Right cardiac atrium (tissue), 5 donors: ENCODE data around the gene TPSAB1. TPM values are rescaled to one million over a fixed set of nuclear protein-coding genes. Genes with fewer than 3 reads are reported as not detected.
"Not testable (repeated sequence)": the region's sequence is repeated elsewhere in the genome, so short reads cannot be mapped to it uniquely, and the experiment has no call there.

Source experiments
- ATAC-seq, 2 donors: fragments of 200-7000 bp; cut with Tn5 transposase; one replicate each; pipeline versions ENCODE4 v1.8.0 to v1.9.1; 2020; ENCODE audit warnings: moderate library complexity in 2 of 2, mild to moderate bottlenecking in 1 of 2
- DNase-seq, 3 donors: peaks; one replicate each; pipeline ENCODE4 v3.0.0-alpha.2; 2020
- H3K27ac ChIP-seq: one replicate; pipeline ENCODE4 v1.5.1; 2013; ENCODE audit warnings: mild to moderate bottlenecking, low read length, control low read depth, moderate library complexity
- H3K27me3 ChIP-seq: one replicate; pipeline ENCODE4 v1.6.1; 2013; ENCODE audit not compliant: control insufficient read depth, insufficient read depth
- H3K4me1 ChIP-seq: one replicate; pipeline ENCODE4 v1.6.1; 2013; ENCODE audit warnings: low read length; ENCODE audit not compliant: control insufficient read depth, insufficient read depth
- H3K4me3 ChIP-seq: one replicate; pipeline ENCODE4 v1.5.1; 2013; ENCODE audit warnings: low read length, control low read depth
- H3K9me3 ChIP-seq: one replicate; pipeline ENCODE4 v1.6.1; 2013; ENCODE audit warnings: low read length; ENCODE audit not compliant: control insufficient read depth
- WGBS: extraction: QIAGEN DNeasy Blood & Tissue Kit; methylation state at CpG from one replicate; pipeline ENCODE4 v1.1.7; 2013; 5-methylcytosine and 5-hydroxymethylcytosine counted together
- intact Hi-C, 4 donors: fragments of 100-400 bp; cut with DNase I; formaldehyde crosslinking; loops; one replicate each; pipeline versions ENCODE4 v1.11.0 to v1.14.0; 2022 to 2023
- polyA plus RNA-seq: library from polyadenylated mRNA; stranded (reverse); fragments of 200-250 nt; gene quantifications from one replicate; pipeline ENCODE4 v1.2.3, GENCODE V29; 2013
- total RNA-seq, 4 donors: library from RNA; stranded (reverse); fragmentation: NEBNext Ultra II Directional; extraction: Animal tissue kit (Norgen Biotek cat#: 25700); gene quantifications; one replicate each; pipeline ENCODE4 v1.2.1, GENCODE V29; 2021
- donor health status: healthy with polysubstance abuse.
- donor health status: DM: no; HTN: yes; CAD: no.
- donor health status: DM: no; HTN: no; CAD: no.
- donor health status: DM: no; HTN: yes; CAD: no; lungs with severe emphysema.
- donor health status: DM: yes; HTN: yes; CAD: no.

Gene TPSAB1
- total and polyA plus RNA-seq, 5 donors = 1.2 to 8.3 (median 4.5) TPM

DNA sequence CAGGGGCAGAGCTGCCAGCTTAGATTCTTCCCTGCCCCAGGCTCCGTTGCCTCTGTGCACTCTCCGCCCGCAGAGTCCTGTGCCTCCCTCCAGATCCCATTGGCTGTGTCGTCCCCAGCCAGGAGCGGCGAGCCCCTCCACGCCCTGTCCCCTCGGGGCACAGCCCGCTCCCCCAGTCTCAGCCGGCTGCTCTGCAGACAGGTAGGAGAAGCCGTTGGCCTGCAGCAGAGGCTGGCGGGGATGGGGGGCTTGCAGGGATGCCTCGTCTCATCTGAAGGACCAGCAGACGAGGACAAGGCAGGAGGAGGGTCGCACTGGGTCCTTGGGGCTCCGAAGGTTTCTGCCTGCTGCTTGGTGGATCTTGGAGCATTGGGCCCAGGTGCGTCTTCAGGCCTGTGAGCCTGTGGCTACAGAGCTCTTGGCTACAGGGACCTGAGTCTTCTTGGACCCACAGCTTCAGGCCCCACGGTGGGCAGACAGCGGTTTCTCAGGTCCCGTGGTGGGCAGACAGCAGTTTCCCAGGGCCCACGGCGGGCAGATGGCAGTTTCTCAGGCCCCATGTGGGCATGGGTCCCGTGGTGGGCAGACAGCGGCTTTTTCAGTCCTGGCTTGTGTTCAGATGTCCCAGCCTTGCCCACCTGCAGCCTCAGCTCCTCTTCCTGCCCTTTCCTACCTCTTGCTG is 21.4 kb upstream of the TPSAB1 start:
- DNase-seq (no peak), ATAC-seq (no peak)
- Histone ChIP-seq H3K9me3 (no peaks in the 10 kb centered on the region), H3K4me1 (no peaks in the 10 kb centered on the region), H3K27me3 (no peaks in the 10 kb centered on the region), H3K4me3 (no peak overlapping the region), H3K27ac (no peak overlapping the region)
- intact Hi-C loops = no loop called here
- WGBS = 82% methylated on average over 24 of the region's 24 CpGs

DNA sequence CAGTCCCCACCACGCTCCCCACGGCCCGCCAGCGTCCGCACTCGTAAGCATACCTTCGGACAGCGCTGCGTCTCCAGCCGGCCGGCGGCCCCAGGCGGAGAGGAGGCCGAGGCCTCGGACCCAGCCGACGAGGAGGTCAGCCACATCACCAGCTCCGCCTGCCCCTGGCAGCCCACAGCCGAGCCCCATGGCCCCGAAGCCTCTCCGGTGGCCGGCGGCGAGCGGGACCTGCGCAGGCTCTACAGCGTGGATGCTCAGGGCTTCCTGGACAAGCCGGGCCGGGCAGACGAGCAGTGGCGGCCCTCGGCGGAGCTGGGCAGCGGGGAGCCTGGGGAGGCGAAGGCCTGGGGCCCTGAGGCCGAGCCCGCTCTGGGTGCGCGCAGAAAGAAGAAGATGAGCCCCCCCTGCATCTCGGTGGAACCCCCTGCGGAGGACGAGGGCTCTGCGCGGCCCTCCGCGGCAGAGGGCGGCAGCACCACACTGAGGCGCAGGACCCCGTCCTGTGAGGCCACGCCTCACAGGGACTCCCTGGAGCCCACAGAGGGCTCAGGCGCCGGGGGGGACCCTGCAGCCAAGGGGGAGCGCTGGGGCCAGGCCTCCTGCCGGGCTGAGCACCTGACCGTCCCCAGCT is 20.3 kb upstream of the TPSAB1 start:
- 93% methylated on average over 55 of the region's 55 CpGs for WGBS
- ATAC-seq (no peak), DNase-seq (no peak)
- Histone ChIP-seq H3K27me3 (no peaks in the 10 kb centered on the region), H3K9me3 (no peaks in the 10 kb centered on the region), H3K4me1 (no peaks in the 10 kb centered on the region), H3K27ac (no peak overlapping the region), H3K4me3 (no peak overlapping the region)
- intact Hi-C loops = no loop called here

DNA sequence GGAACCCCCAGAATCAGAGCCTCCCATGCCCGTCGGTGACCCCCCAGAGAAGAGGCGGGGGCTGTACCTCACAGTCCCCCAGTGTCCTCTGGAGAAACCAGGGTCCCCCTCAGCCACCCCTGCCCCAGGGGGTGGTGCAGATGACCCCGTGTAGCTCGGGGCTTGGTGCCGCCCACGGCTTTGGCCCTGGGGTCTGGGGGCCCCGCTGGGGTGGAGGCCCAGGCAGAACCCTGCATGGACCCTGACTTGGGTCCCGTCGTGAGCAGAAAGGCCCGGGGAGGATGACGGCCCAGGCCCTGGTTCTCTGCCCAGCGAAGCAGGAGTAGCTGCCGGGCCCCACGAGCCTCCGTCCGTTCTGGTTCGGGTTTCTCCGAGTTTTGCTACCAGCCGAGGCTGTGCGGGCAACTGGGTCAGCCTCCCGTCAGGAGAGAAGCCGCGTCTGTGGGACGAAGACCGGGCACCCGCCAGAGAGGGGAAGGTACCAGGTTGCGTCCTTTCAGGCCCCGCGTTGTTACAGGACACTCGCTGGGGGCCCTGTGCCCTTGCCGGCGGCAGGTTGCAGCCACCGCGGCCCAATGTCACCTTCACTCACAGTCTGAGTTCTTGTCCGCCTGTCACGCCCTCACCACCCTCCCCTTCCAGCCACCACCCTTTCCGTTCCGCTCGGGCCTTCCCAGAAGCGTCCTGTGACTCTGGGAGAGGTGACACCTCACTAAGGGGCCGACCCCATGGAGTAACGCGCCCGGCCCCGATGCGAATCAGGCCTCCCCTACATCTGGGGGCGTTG is 19.5 kb upstream of the TPSAB1 start:
- ATAC-seq = no peak
- 85% methylated on average over 48 of the region's 48 CpGs for WGBS
- Histone ChIP-seq H3K4me1 (no peaks in the 10 kb centered on the region), H3K9me3 (no peaks in the 10 kb centered on the region), H3K27ac (no peak overlapping the region), H3K4me3 (no peak overlapping the region), H3K27me3 (no peaks in the 10 kb centered on the region)
- intact Hi-C loops = no loop called here
- DNase-seq = no peak

DNA sequence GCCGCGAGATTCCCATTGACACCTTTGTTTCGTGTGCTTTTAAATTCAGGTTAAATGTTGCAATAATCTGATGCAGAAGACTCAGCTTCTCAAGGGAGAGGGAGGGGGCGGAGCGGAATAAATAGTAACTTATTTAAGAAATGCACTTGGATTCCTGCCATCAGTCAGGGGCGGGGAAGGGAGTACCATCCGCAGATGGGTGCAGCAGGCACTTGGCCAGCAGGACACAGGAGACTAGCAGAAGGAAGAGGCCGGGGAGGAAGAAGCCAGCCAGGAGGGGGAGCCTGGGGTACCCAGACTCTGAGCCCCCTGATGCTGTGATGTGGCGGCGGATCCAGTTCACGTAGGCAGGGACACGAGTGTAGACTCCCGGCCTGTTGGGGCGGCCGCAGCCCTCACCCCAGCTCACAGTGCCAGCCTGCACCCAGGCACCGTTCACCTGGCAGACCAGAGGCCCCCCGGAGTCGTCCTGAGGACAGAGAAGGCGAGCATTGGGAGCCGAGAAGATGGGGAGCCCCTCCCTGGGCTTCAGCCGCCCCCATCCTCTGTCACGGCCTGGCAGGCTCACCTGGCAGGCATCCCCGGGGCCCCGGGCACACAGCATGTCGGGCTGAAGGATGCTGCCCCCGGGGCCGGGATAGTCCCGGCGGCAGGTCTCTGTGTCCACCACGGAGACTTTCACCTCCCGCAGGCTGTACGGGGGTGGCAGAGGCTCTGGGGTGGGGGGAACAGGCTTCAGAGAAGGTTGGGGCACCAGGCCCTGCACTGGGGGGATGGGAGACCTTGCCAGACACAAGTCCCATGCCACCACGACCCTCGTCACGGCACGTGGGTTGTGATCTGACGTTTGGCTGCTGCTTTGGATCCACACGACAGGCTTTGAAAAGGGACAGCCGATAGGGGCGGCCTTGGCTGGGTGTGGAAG is 18.6 kb upstream of the TPSAB1 start:
- Histone ChIP-seq H3K4me1 (no peaks in the 10 kb centered on the region), H3K4me3 (no peak overlapping the region), H3K9me3 (no peaks in the 10 kb centered on the region), H3K27me3 (no peaks in the 10 kb centered on the region), H3K27ac (no peak overlapping the region)
- ATAC-seq = no peak
- peak in 1 of 3 donors; percentile 43 for DNase-seq
- intact Hi-C loops = no loop called here
- 82% methylated on average over 40 of the region's 40 CpGs for WGBS

DNA sequence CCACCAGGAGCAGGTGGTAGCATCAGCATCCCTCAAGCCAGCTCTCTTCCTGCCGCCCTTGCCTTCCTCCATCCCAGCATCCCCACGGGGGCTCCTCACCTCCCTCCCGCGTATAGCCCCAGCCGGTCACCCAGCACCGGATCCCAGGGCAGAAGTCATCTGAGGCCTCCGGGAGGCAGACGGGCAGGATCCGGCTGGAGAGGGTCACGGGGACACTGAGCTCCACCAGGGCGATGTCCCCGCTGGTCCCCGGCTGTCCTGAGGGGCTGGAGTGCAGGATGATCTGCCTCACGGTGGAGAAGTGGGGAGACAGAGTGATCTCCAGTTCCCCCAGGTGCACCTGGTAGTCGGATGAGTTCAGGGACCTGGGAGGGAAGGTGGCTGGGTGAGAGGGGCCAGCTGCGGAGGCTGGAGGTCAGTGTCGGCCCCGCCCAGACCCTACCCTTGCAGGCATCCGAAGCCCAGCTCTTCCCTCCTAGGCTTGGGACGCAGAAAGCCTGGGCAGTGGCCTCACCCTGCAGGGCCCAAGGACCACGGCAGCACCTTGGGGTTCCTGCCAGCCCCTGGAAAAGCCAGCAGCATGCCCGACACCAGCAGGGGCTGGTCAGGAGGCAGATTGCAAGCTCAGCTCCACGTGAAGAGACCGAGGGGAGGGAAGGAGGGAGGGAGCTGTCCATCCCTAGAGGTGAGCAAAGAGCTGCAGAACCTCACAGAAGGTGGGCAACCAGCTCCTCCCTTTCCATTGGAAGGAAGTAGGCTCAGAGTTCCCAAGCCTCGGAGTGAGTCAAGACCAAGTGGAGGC is 17.8 kb upstream of the TPSAB1 start:
- Histone ChIP-seq H3K4me3 (no peak overlapping the region), H3K27ac (no peak overlapping the region), H3K9me3 (no peaks in the 10 kb centered on the region), H3K4me1 (no peaks in the 10 kb centered on the region), H3K27me3 (no peaks in the 10 kb centered on the region)
- DNase-seq = peak in 1 of 3 donors; percentile 39
- WGBS = 73% methylated on average over 25 of the region's 25 CpGs
- intact Hi-C loops = no loop called here
- ATAC-seq = no peak

DNA sequence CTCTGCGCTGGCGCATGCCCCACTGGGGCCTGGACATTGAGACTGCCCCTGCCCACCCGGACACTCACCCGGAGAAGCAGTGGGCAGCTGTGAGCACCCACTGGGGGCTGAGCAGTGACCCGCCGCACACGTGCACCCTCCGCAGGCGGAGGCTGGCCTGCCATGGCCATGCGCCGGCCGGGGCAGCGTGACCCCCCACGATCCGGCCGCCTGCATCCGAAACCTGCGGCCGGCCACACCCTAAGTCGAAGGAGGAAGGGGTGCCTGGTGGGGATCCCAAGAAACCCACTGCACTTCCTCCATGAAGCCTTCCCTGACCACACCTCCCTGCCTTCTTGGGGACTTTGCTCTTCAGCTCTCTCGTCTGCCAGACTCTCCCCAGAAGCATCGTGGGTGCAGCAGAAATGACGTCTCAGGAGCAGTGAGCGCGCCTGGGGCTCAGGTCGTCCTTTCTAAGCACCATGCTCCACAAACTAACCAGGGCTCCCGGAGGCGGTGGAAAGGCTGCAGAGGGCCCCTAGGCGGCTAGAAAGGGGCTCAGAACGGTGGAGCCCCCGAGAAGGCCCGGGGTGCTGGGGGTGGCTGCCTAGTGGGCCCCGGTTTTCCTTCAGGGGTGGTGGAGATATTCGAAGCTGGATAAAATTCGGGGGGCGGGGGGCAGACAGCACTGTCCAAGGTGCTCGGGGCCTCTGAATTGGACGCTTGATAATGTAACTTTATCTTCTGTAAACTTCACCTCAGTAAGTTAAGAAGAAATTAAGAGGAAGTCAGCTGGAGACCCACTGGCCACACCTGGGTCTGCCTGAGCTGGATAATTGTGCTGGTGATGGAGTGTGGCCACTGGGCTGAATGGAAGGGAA is 16.9 kb upstream of the TPSAB1 start:
- Histone ChIP-seq H3K9me3 (no peaks in the 10 kb centered on the region), H3K4me3 (no peak overlapping the region), H3K27ac (no peak overlapping the region), H3K4me1 (no peaks in the 10 kb centered on the region), H3K27me3 (no peaks in the 10 kb centered on the region)
- ATAC-seq = no peak
- intact Hi-C loops = no loop called here
- peak in 1 of 3 donors; percentile 24 for DNase-seq
- 85% methylated on average over 38 of the region's 38 CpGs for WGBS

DNA sequence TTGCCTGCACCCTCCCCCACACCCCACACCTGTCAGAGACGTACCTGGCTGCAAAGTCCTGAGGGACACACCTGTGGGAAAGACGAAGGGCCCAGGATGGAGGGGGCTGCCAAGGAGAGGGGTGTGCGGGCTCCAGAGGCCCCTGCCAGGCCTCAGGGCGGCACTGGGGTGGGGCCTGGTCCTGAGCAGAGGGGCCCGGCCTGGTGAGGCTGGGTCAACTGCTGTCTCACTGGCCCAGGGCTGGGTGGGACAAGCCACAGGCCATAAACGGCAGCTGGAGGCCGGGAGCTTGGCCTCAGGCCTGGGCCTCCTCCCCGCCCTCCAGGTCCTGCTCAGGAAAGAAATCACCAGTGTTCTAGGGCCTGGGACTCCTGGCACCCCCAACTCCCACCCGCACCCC is 15.9 kb upstream of the TPSAB1 start:
- intact Hi-C loops = no loop called here
- Histone ChIP-seq H3K27me3 (no peaks in the 10 kb centered on the region), H3K9me3 (no peaks in the 10 kb centered on the region), H3K4me1 (no peaks in the 10 kb centered on the region), H3K27ac (no peak overlapping the region), H3K4me3 (no peak overlapping the region)
- WGBS = 76% methylated on average over 9 of the region's 9 CpGs
- DNase-seq (peak in 1 of 3 donors; percentile 13), ATAC-seq (no peak)

DNA sequence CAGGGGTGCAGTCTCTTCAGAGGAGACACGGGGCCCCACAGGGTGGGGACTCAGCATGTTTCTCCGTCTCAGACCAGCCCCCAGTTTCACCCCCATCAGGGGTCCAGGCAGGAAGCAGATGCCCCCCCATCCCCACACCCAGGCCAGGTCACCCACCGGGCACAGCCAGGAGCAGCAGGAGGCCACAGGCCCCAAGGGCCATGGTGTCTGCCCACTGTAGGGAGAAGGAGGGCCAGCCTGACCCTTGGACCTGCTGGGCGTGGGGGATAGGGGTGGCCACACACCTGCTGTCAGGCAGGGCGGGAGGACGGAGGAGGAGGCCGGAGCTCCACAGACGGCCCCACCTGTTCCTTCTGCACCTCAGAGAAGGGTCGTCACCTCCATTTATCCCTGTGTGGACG is 15.5 kb upstream of the TPSAB1 start, which contains the start of gene TPSG1:
Gene TPSG1, minus strand, starts transcription at position 218 of the 401 bp plus-strand sequence. Its CDS starts 16 bp downstream, at position 202.
- no peak within 1 kb of the TSS for H3K4me3 ChIP-seq
- DNase-seq = peak in 1 of 3 donors; percentile 36
- ATAC-seq = no peak
- no peaks in the 10 kb centered on the region for H3K4me1 ChIP-seq
- H3K27ac ChIP-seq = no peak within 1 kb of the TSS
- intact Hi-C loops = no loop called here
- H3K27me3 ChIP-seq = no peaks in the 10 kb centered on the region
- H3K9me3 ChIP-seq = no peaks in the 10 kb centered on the region
- WGBS = 62% methylated on average over 10 of the region's 10 CpGs

DNA sequence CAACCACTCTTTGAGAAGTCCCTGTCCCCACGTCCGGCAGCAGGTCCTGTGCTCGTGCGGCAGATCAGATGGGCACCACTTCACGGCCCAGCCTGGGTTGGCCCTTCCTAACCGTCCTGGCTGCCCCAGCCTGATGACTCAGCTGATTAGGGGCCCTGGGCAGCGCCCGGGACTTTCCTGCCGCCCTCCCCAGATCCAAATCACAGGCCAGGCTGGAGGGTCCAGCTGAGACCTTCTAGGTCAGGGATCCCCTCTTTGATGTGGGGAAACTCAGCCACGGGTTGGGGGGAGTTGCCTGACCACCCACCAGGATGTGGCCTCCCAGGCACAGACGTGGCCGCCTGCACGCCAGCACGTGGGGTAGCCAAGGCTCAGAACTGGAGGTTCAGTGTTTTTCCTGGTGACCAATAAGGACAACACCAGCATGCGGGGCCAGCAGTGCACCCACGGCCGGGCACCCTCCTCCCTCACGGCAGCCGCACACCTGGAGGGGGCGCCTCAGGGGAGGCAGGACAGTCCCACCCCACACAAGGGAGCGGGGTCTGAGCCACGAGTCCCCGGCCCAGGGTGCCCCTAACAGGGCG is 14.7 kb upstream of the TPSAB1 start:
- intact Hi-C loops, ATAC-seq, H3K4me1 ChIP-seq, H3K27ac ChIP-seq, H3K27me3 ChIP-seq, H3K9me3 ChIP-seq, H3K4me3 ChIP-seq: not testable (repeated sequence)
- peak in 2 of 3 donors; percentile 47 to 63 for DNase-seq
- WGBS = 51% methylated on average over 24 of the region's 24 CpGs
